ENCODE results near the gene MT1B. TPM values are rescaled to one million over a fixed set of nuclear protein-coding genes. Genes with fewer than 3 reads are reported as not detected.

Gene MT1B
- polyA plus RNA-seq (ENCODE audit: insufficient read length): not detected

GRCh38 chr16:56651586-56651985 lies at the start of gene MT1B:
Gene MT1B (plus strand): TSS chr16:56651886. CDS start chr16:56651954, 68 bp downstream.
- no peak for DNase-seq

GRCh38 chr16:56603589-56603988 lies 48.1 kb upstream of the MT1B start:
- DNase-seq: no peak

- no peak for DNase-seq
Measured at GRCh38 chr16:56604966-56605365, 46.7 kb upstream of the MT1B start.

GRCh38 chr16:56605475-56605874 lies 46.2 kb upstream of the MT1B start:
- DNase-seq: no peak

GRCh38 chr16:56606071-56606475 lies 45.6 kb upstream of the MT1B start:
- no peak for DNase-seq

- no peak for DNase-seq
Measured at GRCh38 chr16:56606476-56607108, 45.1 kb upstream of the MT1B start.

GRCh38 chr16:56607109-56607618 lies 44.5 kb upstream of the MT1B start:
- DNase-seq: no peak

GRCh38 chr16:56607675-56608042 lies 44.0 kb upstream of the MT1B start:
- DNase-seq: no peak

- peak; percentile 93 for DNase-seq
Measured at GRCh38 chr16:56608043-56608875, 43.4 kb upstream of the MT1B start, which contains the start of gene MT2A. Gene MT2A (plus strand): TSS chr16:56608584. CDS start chr16:56608656, 72 bp downstream.

- DNase-seq: no peak
Measured at GRCh38 chr16:56608876-56609462, 42.7 kb upstream of the MT1B start.

GRCh38 chr16:56609463-56609921 lies 42.2 kb upstream of the MT1B start:
- DNase-seq: peak; percentile 77

- no peak for DNase-seq
Measured at GRCh38 chr16:56610017-56610608, 41.6 kb upstream of the MT1B start.

- DNase-seq: no peak
Measured at GRCh38 chr16:56610609-56611111, 41.0 kb upstream of the MT1B start.

- no peak for DNase-seq
Measured at GRCh38 chr16:56611281-56611833, 40.3 kb upstream of the MT1B start.

GRCh38 chr16:56613706-56614105 lies 38.0 kb upstream of the MT1B start:
- no peak for DNase-seq

- no peak for DNase-seq
Measured at GRCh38 chr16:56614549-56614991, 37.1 kb upstream of the MT1B start.

GRCh38 chr16:56615353-56615752 lies 36.3 kb upstream of the MT1B start:
- no peak for DNase-seq

GRCh38 chr16:56616608-56617211 lies 35.0 kb upstream of the MT1B start:
- no peak for DNase-seq

- peak; percentile 69 for DNase-seq
Measured at GRCh38 chr16:56617212-56618085, 34.2 kb upstream of the MT1B start.

- no peak for DNase-seq
Measured at GRCh38 chr16:56618138-56618537, 33.5 kb upstream of the MT1B start.

All from hindlimb muscle (tissue), 1 donor.